Activated CD8-positive, alpha-beta memory T cell treated with anti-CD3 and anti-CD28 coated beads for 48 hours (primary cell): ENCODE results near the gene GGN.
"Not testable (repeated sequence)": the region's sequence is repeated elsewhere in the genome, so short reads cannot be mapped to it uniquely, and the experiment has no call there.

Experiments used
- DNase-seq, 3 experiments: peaks; one replicate each; pipeline ENCODE4 v3.0.0-alpha.2; 2020; ENCODE audit warnings: low read depth in 2 of 3, low spot score in 2 of 3

Gene GGN

GRCh38 chr19:38412491-38412890 lies 24.7 kb upstream of the GGN start:
- no peak for DNase-seq

- not testable (repeated sequence) for DNase-seq
These were observed 24.1 kb upstream of the GGN start for GRCh38 chr19:38411898-38412297.

GRCh38 chr19:38411041-38411712 lies 23.3 kb upstream of the GGN start:
- DNase-seq: no peak

GRCh38 chr19:38410407-38410806 lies 22.6 kb upstream of the GGN start:
- not testable (repeated sequence) for DNase-seq

GRCh38 chr19:38409631-38410133 lies 21.8 kb upstream of the GGN start:
- no peak for DNase-seq

- DNase-seq: no peak
These were observed 17.4 kb upstream of the GGN start for GRCh38 chr19:38405276-38405675.

- DNase-seq: no peak
These were observed 17.0 kb upstream of the GGN start for GRCh38 chr19:38404858-38405257.

- peak; percentile 89 to 96 (median 95) for DNase-seq
These were observed 15.3 kb upstream of the GGN start, which contains the start of gene FAM98C for GRCh38 chr19:38402967-38403674. TSS of gene FAM98C (plus strand) at chr19:38403093. CDS start at chr19:38403154, 61 bp downstream.

GRCh38 chr19:38402623-38402966 lies 14.8 kb upstream of the GGN start:
- DNase-seq: no peak

GRCh38 chr19:38401148-38401547 lies 13.3 kb upstream of the GGN start:
- DNase-seq: no peak

- no peak for DNase-seq
These were observed 12.5 kb upstream of the GGN start for GRCh38 chr19:38400361-38400760.

- no peak for DNase-seq
These were observed 11.7 kb upstream of the GGN start for GRCh38 chr19:38399537-38399936.

GRCh38 chr19:38399081-38399480 lies 11.2 kb upstream of the GGN start:
- DNase-seq: no peak

- DNase-seq: no peak
These were observed 7.7 kb upstream of the GGN start for GRCh38 chr19:38395381-38396114.

- peak in 2 of 3 experiments; percentile 36 to 60 for DNase-seq
These were observed 6.7 kb upstream of the GGN start for GRCh38 chr19:38394488-38394887.

GRCh38 chr19:38392707-38393308 lies 5.0 kb upstream of the GGN start:
- no peak for DNase-seq

- DNase-seq: no peak
These were observed 4.2 kb upstream of the GGN start for GRCh38 chr19:38391911-38392464.

- DNase-seq: no peak
These were observed 2.4 kb upstream of the GGN start for GRCh38 chr19:38389957-38390924.

GRCh38 chr19:38389101-38389925 lies 1.5 kb upstream of the GGN start:
- no peak for DNase-seq
